A673 (cell line): Measurements from ENCODE around the gene CDC42BPG.

Source experiments
- EZH2 ChIP-seq: fragments of 200-600 bp; sonication (generic); IDR thresholded peaks from 2 replicates; pipeline ENCODE4 v1.6.1; 2017; ENCODE audit warnings: borderline replicate concordance, low read depth, mild to moderate bottlenecking, mixed read lengths, antibody characterized with exemption, low read length; ENCODE audit not compliant: poor library complexity, severe bottlenecking
- TF ChIP-seq, protein P1 (sequence below): fragments of 300-800, 200-600 bp; sonication (generic); conservative IDR thresholded peaks from 2 replicates; pipeline ENCODE4 v1.5.1; 2017; ENCODE audit warnings: low read depth, mild to moderate bottlenecking, antibody characterized with exemption, low read length, moderate library complexity, mixed read lengths

DNA sequence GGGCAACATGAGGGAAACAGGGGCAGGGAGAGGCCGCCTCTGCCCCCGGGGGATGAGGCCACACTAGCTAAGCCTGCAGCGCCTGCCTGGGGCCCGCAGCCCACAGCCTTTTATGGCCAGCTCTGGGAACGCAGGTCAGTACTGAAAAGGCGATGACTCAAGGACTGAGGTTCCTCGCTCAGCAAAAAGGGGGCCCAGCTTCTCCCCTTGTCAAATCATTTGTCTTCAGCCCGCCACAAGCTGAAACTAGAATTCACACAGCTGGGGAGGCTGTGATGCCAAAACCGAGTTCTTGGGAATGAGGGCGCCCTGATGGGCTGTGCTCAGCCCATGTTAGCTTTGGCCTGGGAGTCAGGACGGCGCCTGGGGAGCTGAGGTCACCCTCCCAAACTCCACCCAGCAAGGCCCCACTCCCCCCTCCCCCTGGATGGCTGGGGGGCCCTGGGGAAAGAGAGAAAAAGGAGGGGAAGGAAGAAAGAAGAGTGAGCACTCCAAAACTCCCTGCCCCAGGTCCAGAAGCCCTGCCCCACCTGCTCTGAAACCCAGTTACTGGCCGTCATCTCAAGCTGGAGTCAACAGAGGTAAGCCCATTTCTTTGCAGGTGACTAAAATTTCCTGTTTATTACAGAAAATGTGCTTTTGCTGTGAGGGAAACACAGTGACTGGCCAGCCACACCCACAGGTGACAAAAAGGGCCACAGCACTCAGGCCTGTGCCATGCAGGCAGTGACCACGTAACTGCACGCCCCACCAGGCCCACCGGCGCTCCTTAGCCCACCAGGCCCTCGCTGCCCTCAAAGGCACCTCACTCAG lies 20.2 kb upstream of the CDC42BPG start:
- TF ChIP-seq, protein P1, sequence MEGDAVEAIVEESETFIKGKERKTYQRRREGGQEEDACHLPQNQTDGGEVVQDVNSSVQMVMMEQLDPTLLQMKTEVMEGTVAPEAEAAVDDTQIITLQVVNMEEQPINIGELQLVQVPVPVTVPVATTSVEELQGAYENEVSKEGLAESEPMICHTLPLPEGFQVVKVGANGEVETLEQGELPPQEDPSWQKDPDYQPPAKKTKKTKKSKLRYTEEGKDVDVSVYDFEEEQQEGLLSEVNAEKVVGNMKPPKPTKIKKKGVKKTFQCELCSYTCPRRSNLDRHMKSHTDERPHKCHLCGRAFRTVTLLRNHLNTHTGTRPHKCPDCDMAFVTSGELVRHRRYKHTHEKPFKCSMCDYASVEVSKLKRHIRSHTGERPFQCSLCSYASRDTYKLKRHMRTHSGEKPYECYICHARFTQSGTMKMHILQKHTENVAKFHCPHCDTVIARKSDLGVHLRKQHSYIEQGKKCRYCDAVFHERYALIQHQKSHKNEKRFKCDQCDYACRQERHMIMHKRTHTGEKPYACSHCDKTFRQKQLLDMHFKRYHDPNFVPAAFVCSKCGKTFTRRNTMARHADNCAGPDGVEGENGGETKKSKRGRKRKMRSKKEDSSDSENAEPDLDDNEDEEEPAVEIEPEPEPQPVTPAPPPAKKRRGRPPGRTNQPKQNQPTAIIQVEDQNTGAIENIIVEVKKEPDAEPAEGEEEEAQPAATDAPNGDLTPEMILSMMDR = no peak
- TF ChIP-seq EZH2 = no peak
